HCEC 1CT (cell line): Measurements from ENCODE around the gene RAB2B.

Source experiments
- DNase-seq: peaks from one replicate; pipeline ENCODE4 v3.0.0-alpha.2; 2017

Gene RAB2B

GRCh38 chr14:21476925-21477681 is at the start of gene RAB2B, which contains the start of gene TOX4:
Gene RAB2B (minus strand): TSS chr14:21476959. CDS start chr14:21476872, 87 bp downstream.
Gene TOX4 (plus strand): TSS chr14:21477195. CDS start chr14:21477279, 84 bp downstream.
- DNase-seq = peak; percentile 98

GRCh38 chr14:21525962-21526671 is 49.4 kb upstream of the RAB2B start, which contains the start of gene SALL2:
Gene SALL2 (minus strand): TSS chr14:21526346. CDS start chr14:21526127, 219 bp downstream.
- DNase-seq = no peak

- no peak for DNase-seq
These were observed 48.8 kb upstream of the RAB2B start for GRCh38 chr14:21525571-21525961.

- no peak for DNase-seq
These were observed 48.1 kb upstream of the RAB2B start for GRCh38 chr14:21524575-21525490.

GRCh38 chr14:21523203-21523602 is 46.4 kb upstream of the RAB2B start:
- DNase-seq = no peak

GRCh38 chr14:21521501-21521900 is 44.7 kb upstream of the RAB2B start:
- DNase-seq = peak; percentile 18

- DNase-seq = no peak
These were observed 44.0 kb upstream of the RAB2B start for GRCh38 chr14:21520767-21521166.

GRCh38 chr14:21518725-21519124 is 42.0 kb upstream of the RAB2B start:
- no peak for DNase-seq

GRCh38 chr14:21514341-21514740 is 37.6 kb upstream of the RAB2B start:
- no peak for DNase-seq

GRCh38 chr14:21510735-21511657 is 34.2 kb upstream of the RAB2B start, which contains the start of gene METTL3:
Gene METTL3 (minus strand): TSS chr14:21511340. CDS start chr14:21511223, 117 bp downstream.
- DNase-seq = peak; percentile 100

GRCh38 chr14:21509432-21510143 is 32.8 kb upstream of the RAB2B start:
- DNase-seq = no peak

GRCh38 chr14:21506557-21506956 is 29.8 kb upstream of the RAB2B start:
- DNase-seq = no peak

- DNase-seq = no peak
These were observed 28.3 kb upstream of the RAB2B start for GRCh38 chr14:21505012-21505553.

- no peak for DNase-seq
These were observed 26.6 kb upstream of the RAB2B start for GRCh38 chr14:21503376-21503775.

GRCh38 chr14:21501568-21501967 is 24.8 kb upstream of the RAB2B start:
- no peak for DNase-seq

GRCh38 chr14:21498540-21499526 is 22.1 kb upstream of the RAB2B start:
- DNase-seq = peak; percentile 42

GRCh38 chr14:21496453-21496852 is 19.7 kb upstream of the RAB2B start:
- DNase-seq = no peak

GRCh38 chr14:21494902-21495762 is 18.4 kb upstream of the RAB2B start:
- peak; percentile 15 for DNase-seq
